ENCODE data around the gene KIF2C. TPM values are rescaled to one million over a fixed set of nuclear protein-coding genes. Genes with fewer than 3 reads are reported as not detected.
"Not testable (repeated sequence)": the region's sequence is repeated elsewhere in the genome, so short reads cannot be mapped to it uniquely, and the experiment has no call there.

The KIF2C gene
- total RNA-seq, 1 donor from 2014 or later: 1.2 TPM

DNA sequence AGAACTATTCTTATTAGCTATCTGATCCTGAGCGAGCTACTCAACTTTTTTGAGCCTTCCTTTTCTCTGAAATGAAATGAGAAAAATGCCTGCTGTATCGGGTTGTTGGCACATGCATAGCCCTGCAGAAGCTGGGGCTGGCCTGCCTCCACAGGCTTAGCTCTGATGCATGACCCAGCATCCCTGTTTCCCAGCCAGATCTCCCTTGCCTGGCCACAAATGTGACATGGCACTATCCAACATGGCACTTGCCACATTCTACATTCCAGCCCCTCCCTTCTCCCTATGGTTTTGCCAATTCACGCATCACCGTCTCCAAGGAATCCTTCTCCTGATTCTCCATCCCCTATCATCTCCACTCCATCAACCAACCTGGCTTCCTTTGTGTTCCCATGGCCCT lies 22.5 kb upstream of the KIF2C start:
- no peak for DNase-seq (ENCODE audit: low spot score)
- ATAC-seq: no peak
- intact Hi-C loops (cut with DNase I): loop anchor here (10.0 kb wide), 1 partner anchor 68 kb away; the partner anchor contains the start of gene BEST4

DNA sequence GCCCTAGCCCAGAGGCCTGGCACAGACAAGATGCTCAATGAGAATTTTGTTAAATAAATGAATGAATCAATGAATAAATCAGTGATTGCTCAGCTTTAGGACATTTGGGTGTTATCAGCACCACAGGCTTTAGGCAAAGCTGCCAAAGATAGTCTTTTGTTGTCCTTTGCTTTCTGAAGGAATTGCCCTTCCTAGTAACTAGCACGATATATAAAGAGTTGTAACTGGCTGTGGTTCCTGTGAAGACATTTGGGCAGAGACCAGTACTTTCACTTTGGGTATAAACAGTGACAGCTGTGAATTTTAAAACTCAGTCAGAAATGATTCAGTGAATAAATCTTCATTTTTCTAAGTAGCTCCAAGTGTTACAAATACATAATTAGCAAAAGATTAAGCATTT lies 22.0 kb upstream of the KIF2C start:
- intact Hi-C loops (cut with DNase I): loop anchor here (10.0 kb wide), 1 partner anchor 67 kb away; the partner anchor contains the start of gene BEST4
- ATAC-seq: no peak
- DNase-seq (ENCODE audit: low spot score): no peak

DNA sequence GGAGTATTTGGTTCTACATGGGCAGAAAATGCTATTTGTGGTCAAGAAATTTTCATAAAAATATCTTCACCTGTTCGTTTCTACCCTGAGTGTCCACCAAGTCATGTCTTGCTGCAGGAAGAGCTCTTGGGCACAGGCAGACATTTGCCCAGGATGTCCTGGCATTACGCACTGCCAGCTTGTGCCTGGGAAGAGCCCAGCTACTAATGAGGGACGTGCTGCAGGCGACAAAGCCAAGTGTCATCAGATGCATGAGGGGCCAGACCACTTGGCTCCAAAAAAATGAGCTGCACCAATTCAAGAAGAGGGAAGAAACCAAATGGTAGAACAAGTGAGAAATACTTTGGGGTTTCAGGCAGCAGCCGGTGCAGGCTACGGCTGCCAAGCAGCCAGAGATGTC lies 21.5 kb upstream of the KIF2C start:
- intact Hi-C loops (cut with DNase I): loop anchor here (10.0 kb wide), 1 partner anchor 67 kb away; the partner anchor contains the start of gene BEST4

DNA sequence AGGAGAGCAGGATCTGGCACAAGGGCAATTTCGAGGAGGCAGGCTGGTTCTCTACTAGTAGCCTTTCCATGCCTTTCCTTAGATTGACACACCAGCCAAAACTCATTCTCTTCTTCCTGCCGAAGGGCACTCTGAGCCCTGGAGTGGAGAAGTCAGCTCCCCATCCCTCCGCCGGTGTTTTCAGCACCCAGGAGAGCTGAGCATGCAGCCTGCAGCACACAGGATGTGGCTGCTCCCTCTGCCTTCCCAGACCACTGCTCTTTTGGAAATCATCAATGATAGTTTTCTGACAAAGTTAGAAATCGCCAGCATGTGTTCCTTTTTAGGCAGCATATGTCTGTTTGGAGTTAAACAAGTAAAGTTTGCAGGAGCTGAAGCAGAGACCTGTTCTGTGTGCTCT lies 20.3 kb upstream of the KIF2C start:
- DNase-seq (ENCODE audit: low spot score) (no peak), ATAC-seq (no peak)
- intact Hi-C loops (cut with DNase I): loop anchor here (10.0 kb wide), 1 partner anchor 65 kb away; the partner anchor contains the start of gene BEST4

More for the DNA sequence above, 21.5 kb upstream of the KIF2C start:
- ATAC-seq: no peak
- no peak for DNase-seq (ENCODE audit: low spot score)

DNA sequence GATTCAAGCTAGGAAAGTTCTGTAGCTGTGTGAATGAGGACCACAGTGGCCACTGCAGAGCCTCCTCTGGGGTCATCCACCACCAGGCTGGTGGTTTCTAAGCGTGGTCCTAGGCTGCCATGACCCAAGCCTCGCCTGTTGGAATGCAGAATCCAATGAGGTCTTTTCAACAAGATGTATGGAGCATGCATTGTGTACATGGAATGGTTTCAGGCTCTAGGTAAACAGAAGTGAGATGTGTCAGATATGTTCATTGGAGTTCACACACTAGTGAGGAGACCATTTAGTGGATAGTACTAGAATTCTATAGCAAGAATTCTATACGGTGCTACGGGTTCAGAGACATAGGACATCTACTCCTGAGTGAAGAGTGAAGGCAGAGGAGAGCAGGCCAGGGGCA lies 19.4 kb upstream of the KIF2C start:
- intact Hi-C loops (cut with DNase I): no loop called here
- no peak for ATAC-seq

DNA sequence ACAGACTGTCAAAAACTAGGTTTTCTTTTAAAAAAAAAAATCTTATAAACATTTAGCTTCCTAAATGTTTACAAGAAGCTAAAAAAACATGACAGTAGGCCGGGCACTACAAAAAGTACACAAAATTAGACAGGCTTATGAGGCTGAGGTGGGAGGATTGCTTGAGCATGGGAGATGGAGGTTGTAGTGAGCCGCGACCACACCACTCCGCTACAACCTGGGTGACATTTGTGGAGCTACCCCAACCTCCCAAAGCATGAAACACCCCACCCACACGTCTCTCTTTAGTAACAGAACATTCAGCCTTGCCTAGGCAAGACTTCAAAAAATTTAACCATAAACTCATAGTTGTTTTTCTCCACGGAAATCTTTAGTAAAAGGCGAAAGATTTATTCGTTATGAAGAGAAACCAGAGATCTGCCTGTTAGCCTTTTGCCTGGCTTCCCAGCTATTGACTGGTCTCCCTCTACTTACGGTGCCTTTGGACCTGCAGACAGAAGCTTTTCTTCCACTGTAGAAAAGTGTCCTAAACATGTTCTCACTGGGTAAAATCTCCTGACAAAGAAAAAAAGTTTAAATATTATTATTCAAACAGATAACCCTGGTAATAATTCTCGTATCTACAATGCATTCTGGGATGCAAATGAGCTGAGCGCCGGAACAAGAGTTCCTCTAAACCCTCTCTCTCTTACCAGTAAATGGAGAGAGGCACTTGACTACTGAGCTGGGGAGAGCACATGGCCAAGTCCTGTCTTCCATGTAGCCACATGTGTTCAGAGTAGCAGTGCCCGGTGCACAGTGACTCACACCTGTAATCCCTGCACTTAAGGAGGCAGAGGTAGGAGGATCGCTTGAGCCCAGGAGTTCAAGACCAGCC lies 17.9 kb upstream of the KIF2C start:
- intact Hi-C loops (cut with DNase I): no loop called here
- peak; percentile 84 for ATAC-seq
- DNase-seq (ENCODE audit: low spot score): no peak

More for the DNA sequence above, 19.4 kb upstream of the KIF2C start:
- DNase-seq (ENCODE audit: low spot score): no peak

DNA sequence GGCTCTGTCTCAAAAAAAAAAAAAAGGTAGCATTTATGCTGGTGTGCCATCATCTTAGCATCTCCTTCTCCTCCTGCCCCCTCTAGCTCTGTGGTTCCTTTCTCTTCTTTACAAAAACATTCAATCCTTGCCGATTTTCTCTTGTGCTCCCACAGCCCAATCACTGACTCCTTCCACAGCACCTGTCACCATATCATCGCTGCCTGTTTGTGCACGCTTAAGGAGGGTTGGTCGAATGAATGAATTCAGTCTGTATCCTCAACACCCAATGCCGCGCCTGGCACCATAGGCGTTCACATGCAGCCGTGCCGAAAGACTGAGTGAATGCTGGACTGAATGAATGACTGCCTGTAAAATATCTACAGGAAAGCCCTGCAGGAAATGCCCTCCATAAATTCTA lies 16.6 kb upstream of the KIF2C start:
- intact Hi-C loops (cut with DNase I): no loop called here
- ATAC-seq (no peak), DNase-seq (ENCODE audit: low spot score) (no peak)

DNA sequence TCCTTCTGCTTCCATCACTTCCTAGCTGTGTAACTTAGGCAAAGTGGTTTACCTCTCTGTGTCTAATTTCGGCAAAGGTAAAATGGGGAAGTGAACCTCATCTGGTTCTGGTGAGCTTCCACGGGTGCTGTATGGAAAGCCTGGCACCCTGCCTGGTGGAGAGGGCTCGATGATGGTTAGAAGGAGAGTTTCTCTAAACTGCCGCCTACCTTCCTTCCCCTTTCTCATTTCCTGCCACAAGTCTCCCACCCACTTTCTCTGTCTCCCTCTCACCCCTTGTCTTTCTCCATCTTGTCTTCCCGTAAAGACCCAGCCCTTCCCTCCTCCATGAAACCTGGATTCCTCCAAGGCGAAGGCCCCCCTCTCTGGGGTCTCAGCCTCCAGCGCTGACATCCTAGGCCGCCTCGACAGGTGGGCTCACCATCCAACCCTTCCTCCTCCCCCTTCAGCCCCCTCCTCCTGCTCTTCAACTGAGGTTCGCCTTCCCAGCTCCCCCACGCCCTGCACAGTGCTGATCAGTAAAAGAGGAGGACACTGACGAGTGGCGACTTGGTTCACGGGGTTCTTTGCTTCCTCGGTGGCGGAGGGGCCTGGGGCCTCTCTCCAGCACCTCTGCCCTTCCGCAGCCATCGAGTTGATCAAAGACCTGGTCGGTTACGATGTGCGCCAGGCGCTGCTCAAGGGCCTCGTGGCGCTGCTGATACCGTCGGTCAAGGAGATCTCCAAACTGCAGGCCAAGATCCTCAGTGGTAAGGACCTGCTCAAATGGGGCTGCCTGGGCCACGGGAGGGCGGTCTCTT lies 15.9 kb upstream of the KIF2C start:
- ATAC-seq: no peak
- DNase-seq (ENCODE audit: low spot score): no peak

DNA sequence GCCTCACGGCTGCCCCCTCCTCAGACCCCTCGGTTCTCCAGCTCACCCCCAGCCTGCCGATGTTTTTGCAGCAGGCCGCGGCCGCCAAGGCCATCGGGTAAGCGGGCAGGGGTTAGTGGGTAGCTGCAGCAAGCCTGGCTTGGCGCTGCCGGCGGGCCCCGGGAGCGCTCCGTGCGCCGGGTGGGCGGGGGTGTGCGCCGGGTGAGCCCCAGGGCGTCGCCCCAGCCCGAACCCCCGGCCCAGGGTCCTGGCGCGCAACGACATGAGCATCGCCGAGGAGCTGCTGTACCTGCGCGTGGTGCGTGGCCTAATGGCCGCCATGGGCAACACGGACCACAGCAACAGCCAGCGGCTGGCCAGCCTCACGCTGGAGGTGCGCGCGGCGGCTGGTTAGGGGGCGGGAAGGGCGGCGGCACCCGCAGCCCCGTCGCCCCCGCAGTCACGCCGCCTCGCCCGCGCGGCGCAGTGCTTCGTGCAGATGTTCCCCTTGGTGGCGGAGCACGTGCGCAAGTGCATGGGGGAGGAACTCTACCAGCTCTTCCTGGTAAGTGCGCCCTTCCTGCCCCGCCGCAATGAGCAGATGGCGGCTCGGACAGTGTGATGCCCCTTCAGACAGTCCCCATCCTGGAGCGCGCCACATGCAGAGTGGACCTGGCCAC lies 15.2 kb upstream of the KIF2C start:
- ATAC-seq (no peak), DNase-seq (ENCODE audit: low spot score) (no peak)
- intact Hi-C loops (cut with DNase I): no loop called here

More for the DNA sequence above, 15.9 kb upstream of the KIF2C start:
- intact Hi-C loops (cut with DNase I): no loop called here

DNA sequence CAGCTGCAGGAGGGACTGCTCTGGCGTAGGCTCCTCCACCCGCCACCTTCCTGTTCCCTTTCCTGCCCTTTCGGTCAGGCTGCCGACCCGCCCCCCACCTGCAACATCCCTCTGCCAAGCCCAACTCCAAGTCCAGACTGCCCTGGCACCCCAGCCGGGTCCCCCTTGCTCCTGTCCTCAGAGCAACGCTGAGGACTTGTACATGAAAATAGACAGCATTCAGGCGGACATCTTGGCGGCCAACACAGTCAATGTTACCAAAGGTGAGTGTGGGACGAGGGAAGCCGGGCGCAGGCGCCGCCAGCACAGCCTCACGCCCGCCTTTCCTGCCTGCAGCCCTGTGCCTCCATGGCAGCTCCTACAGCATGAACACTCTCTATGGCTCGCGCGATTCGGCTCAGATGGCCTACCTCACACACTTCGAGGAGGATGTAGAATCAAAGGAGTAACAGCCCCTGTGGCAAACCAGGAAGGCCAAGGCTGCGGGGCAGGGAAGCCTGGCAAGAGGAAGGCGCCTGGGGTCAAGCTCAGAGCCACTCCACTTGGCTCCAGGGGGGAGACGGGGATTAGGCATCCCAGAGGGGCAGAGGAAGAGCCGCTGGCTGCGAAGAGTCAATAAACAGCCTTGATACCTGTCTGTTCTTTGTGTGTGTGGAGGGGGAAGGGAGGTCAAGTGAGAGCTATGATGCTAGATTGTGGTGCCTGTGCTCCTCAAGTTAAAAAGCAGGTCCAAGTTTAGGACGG lies 14.5 kb upstream of the KIF2C start:
- ATAC-seq: no peak
- no peak for DNase-seq (ENCODE audit: low spot score)
- intact Hi-C loops (cut with DNase I): no loop called here

DNA sequence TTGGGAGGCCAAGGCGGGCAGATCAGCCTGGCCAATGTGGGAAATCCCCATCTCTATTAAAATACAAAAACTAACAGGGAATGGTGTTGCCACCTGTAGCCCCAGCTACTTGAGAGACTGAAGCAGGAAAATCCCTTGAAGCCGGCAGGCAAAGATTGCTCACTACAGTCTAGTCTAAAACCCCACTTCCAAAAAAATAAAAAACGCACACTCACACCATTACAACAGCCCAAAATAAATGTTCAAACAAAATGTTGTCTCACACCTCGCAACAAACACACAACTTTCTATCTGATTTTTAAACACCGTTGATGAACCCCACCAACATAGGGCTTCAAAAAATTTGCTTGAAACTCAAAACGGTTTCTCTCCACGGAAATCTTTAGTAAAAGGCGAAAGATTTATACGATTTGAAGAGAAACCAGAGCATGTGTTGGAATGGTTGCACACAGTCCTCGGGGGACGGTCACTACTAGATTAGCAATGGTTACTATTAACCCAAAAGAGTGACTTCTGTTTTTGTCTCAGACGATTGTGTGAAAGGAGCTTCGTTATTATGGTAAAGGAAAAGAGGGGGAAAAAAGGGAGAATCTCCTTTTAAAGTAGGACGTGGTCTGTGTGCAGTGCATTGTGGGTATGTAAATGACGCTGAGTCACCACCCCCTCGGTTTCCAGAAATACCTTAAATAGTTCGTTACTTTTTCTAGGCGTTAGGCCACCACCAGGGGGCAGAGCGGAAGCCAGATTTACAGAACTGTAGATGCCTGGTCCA lies 8.7 kb upstream of the KIF2C start, which contains the start of gene RNU5D-1:
TSS of gene RNU5D-1 (minus strand) at position 430 of the 772 bp plus-strand sequence.
- ATAC-seq: peak; percentile 91
- intact Hi-C loops (cut with DNase I): no loop called here
- DNase-seq (ENCODE audit: low spot score): peak; percentile 97

DNA sequence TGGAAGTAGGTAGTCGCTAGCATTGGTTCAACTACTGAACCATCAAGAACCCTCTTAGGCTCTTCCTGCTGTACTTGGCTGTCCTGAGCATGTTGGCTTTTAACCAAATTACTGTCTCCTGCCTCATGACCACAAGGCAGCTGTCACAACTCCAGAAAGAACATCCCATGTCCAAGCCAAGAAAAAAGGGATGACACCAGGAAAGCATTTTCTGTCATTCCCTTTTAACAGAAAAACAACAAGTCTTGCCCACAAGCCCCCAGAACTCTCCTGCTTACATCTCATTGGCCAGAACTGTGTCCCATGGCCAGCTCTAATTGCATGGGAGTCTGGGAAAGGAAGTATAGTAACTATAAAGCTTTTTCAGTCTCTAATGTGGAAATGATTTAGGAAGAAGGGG lies 6.3 kb upstream of the KIF2C start:
- no peak for ATAC-seq
- no peak for DNase-seq (ENCODE audit: low spot score)
- intact Hi-C loops (cut with DNase I): no loop called here

DNA sequence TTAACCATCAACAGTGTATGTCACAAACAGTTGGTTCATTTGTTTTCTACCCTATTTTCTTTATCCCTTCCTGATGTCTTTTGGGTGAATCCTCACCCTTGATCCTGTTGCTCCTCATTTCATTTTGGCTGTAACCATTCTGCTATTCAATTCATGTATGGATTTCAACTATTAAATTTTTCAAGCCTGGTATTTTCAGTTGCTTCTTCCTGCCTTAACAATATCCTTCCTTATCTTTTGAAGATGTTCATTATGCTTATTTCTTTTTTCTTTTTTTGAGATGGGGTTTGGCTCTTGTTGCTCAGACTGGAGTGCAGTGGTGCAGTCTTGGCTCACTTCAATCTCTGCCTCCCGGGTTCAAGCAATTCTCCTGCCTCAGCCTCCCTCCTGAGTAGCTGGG lies 5.9 kb upstream of the KIF2C start:
- DNase-seq (ENCODE audit: low spot score): no peak
- no peak for ATAC-seq
- intact Hi-C loops (cut with DNase I): no loop called here

DNA sequence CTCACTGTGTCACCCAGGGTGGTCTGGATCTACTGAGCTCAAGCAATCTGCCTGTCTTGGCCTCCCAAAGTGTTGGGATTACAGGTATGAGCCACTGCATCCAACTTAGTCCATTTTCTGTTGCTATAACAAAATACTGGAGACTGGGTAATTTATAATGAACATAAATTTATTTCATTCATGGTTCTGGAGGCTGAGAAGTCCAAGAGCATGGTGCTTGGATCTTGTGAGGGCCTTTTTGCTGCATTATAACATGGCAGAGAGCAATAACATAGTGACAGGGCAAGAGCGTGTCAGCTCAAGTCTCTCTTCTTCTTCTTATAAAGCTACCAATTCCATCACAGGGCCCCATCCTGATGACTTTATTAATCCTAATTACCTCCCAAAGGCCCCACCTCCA lies 3.6 kb upstream of the KIF2C start:
- ATAC-seq: no peak
- intact Hi-C loops (cut with DNase I): no loop called here
- no peak for DNase-seq (ENCODE audit: low spot score)

DNA sequence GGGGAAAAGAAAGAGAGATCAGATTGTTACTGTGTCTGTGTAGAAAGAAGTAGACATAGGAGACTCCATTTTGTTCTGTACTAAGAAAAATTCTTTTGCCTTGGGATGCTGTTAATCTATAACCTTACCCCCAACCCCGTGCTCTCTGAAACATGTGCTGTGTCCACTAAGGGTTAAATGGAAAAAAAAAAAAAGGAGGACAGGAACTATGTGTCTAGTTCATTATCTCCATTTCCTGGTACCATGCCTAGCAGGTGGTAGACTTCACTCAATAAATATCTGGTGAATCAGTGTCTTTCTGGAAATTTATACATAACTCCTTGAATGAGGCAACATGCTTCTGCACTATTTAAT lies 707 bp upstream of the KIF2C start:
- DNase-seq (ENCODE audit: low spot score); intact Hi-C loops (cut with DNase I); ATAC-seq: not testable (repeated sequence)

DNA sequence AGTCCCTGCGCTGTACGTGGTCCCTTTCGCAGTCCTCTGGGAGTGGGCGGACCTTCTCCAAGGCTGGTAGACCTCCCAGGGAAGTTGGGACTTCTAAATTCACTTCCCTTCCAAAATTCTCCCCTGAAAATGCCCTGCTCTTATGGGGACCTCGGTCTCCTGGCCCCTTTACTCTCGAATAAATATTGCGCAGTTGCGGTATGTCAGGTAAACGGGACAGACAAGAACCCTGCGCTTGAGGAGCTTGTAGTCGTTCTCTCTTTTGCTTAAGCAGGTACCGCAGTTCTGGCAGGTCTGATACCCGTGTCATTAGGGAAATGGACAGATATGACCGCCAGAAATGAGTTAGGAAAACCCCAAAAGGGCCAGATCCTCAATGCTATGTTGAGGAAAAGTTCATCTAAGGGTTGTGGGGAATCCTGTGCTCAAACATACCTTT lies 561 bp downstream of the KIF2C start:
- intact Hi-C loops (cut with DNase I): no loop called here
- ATAC-seq (no peak), DNase-seq (ENCODE audit: low spot score) (no peak)

DNA sequence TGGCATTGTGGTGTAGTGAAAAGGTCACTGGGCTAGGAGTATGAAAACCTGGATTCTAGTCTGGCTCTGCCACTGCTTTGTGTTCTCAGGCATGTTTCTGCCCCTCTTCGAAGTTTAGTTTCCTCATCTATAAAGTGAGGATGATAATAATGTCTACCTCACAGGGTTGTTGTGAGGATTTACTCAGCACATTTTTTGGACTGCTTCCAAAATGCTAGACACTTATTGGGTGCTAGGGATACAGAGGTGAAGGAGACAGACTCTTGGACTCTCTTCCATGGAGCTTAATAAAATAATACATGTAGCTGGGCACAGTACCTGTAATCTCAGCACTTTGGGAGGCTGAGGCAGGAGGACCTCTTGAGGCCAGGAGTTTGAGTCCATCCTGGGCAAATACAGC lies 3.6 kb downstream of the KIF2C start:
- intact Hi-C loops (cut with DNase I): no loop called here

DNA sequence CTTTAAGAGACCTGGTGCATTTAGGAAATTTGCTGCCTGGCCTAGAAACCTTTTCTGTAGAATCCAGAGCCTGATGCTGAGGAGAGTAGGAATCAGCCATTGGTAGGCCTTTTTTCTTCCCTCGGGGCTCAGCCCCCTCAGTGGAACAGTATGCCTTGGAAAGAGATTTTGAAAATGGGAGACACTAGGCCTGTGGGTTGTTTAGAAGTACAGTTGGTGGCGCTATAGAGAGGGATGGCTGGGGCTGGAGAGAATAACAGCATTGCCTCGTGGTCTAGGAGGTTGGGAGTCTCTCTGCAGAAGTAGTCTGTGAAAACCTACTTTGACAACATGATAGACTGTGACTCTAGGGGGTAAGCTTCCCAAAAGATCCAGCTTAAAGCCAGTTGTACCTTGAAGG lies 8.2 kb downstream of the KIF2C start:
- intact Hi-C loops (cut with DNase I): no loop called here
- no peak for ATAC-seq

More for the DNA sequence above, 3.6 kb downstream of the KIF2C start:
- no peak for DNase-seq (ENCODE audit: low spot score)
- no peak for ATAC-seq

More for the DNA sequence above, 8.2 kb downstream of the KIF2C start:
- no peak for DNase-seq (ENCODE audit: low spot score)

Measured in sciatic nerve (tissue), 2 donors.